SK-N-SH treated with all-trans-retinoic acid at 6 μM for 48 hours (cell line): ENCODE data around the gene RTBDN.

Experiments
- ATAC-seq: fragments of 200-7000 bp; cut with Tn5 transposase; 3 replicates; pipeline ENCODE4 v1.9.1; 2020; ENCODE audit warnings: mild to moderate bottlenecking, moderate library complexity
- ARNTL ChIP-seq: fragments of 450-650 bp; formaldehyde crosslinking; IDR thresholded peaks from 2 replicates; pipeline ENCODE4 v1.5.0; 2020; ENCODE audit warnings: low read depth, mild to moderate bottlenecking, moderate library complexity, borderline replicate concordance
- BACH2 ChIP-seq: fragments of 250-450 bp; sonication (Bioruptor Pico); IDR thresholded peaks from 2 replicates; pipeline ENCODE4 v1.9.0; 2021; ENCODE audit warnings: mild to moderate bottlenecking, borderline replicate concordance
- CSDC2 ChIP-seq: fragments of 250-450 bp; sonication (Bioruptor Pico); IDR thresholded peaks from 2 replicates; pipeline ENCODE4 v1.5.0; 2020; ENCODE audit warnings: mild to moderate bottlenecking, moderate library complexity
- ESRRG ChIP-seq: fragments of 250-450 bp; sonication (Bioruptor Pico); IDR thresholded peaks from 2 replicates; pipeline ENCODE4 v1.6.1; 2021; ENCODE audit warnings: mild to moderate bottlenecking
- GLIS3 ChIP-seq: fragments of 250-450 bp; sonication (Bioruptor Pico); IDR thresholded peaks from 2 replicates; pipeline ENCODE4 v1.5.0; 2020; ENCODE audit warnings: mild to moderate bottlenecking, moderate library complexity
- OSR1 ChIP-seq: fragments of 250-450 bp; sonication (Bioruptor Pico); IDR thresholded peaks from 2 replicates; pipeline ENCODE4 v1.8.0; 2022; ENCODE audit warnings: moderate library complexity, mild to moderate bottlenecking, inconsistent platforms
- PPARA ChIP-seq: fragments of 250-450 bp; sonication (Bioruptor Pico); IDR thresholded peaks from 2 replicates; pipeline ENCODE4 v1.5.0; 2020; ENCODE audit warnings: mild to moderate bottlenecking, borderline replicate concordance
- RARB ChIP-seq: fragments of 250-450 bp; sonication (Bioruptor Pico); IDR thresholded peaks from 2 replicates; pipeline ENCODE4 v1.8.0; 2021; ENCODE audit warnings: mild to moderate bottlenecking, moderate library complexity
- SNAI2 ChIP-seq: fragments of 250-450 bp; sonication (Bioruptor Pico); IDR thresholded peaks from 2 replicates; pipeline ENCODE4 v1.5.0; 2020; ENCODE audit warnings: mild to moderate bottlenecking, moderate library complexity
- TCF4 ChIP-seq: fragments of 250-450 bp; sonication (Bioruptor Pico); IDR thresholded peaks from 2 replicates; pipeline ENCODE4 v1.8.0; 2021; ENCODE audit warnings: mild to moderate bottlenecking, moderate library complexity, borderline replicate concordance
- TOX ChIP-seq: fragments of 250-450 bp; sonication (Bioruptor Pico); IDR thresholded peaks from 2 replicates; pipeline ENCODE4 v1.8.0; 2021; ENCODE audit warnings: mild to moderate bottlenecking, moderate library complexity, borderline replicate concordance
- ZC3H10 ChIP-seq: fragments of 250-450 bp; sonication (Bioruptor Pico); IDR thresholded peaks from 2 replicates; pipeline ENCODE4 v1.5.1; 2021; ENCODE audit warnings: mild to moderate bottlenecking, moderate library complexity
- ZFP3 ChIP-seq: fragments of 250-450 bp; sonication (Bioruptor Pico); IDR thresholded peaks from 2 replicates; pipeline ENCODE4 v1.5.0; 2020; ENCODE audit warnings: mild to moderate bottlenecking, moderate library complexity
- ZFP30 ChIP-seq: fragments of 450-650 bp; formaldehyde crosslinking; IDR thresholded peaks from 2 replicates; pipeline ENCODE4 v1.5.0; 2022; ENCODE audit warnings: mild to moderate bottlenecking, moderate library complexity
- ZNF565 ChIP-seq: fragments of 450-650 bp; formaldehyde crosslinking; conservative IDR thresholded peaks from 2 replicates; pipeline ENCODE4 v1.5.0; 2020; ENCODE audit warnings: low read depth, mild to moderate bottlenecking, moderate library complexity
- ZNF70 ChIP-seq: fragments of 450-650 bp; formaldehyde crosslinking; IDR thresholded peaks from 2 replicates; pipeline ENCODE4 v1.5.0; 2020; ENCODE audit warnings: mild to moderate bottlenecking, moderate library complexity
- ZNF8 ChIP-seq: fragments of 450-650 bp; formaldehyde crosslinking; IDR thresholded peaks from 2 replicates; pipeline ENCODE4 v1.5.0; 2020; ENCODE audit warnings: mild to moderate bottlenecking, moderate library complexity
- TF ChIP-seq, protein P1 (sequence below): fragments of 250-450 bp; sonication (Bioruptor Pico); IDR thresholded peaks from 2 replicates; pipeline ENCODE4 v1.5.0; 2020; ENCODE audit warnings: mild to moderate bottlenecking, moderate library complexity
- TF ChIP-seq, protein P2 (sequence below): fragments of 250-450 bp; sonication (Bioruptor Pico); IDR thresholded peaks from 2 replicates; pipeline ENCODE4 v1.5.1; 2020; ENCODE audit warnings: low read depth, mild to moderate bottlenecking, moderate library complexity
- TF ChIP-seq, protein P3 (sequence below): fragments of 250-450 bp; sonication (Bioruptor Pico); IDR thresholded peaks from 2 replicates; pipeline ENCODE4 v1.5.1; 2021; ENCODE audit warnings: mild to moderate bottlenecking, moderate library complexity
- TF ChIP-seq, protein P4 (sequence below): fragments of 250-450 bp; sonication (Bioruptor Pico); IDR thresholded peaks from 2 replicates; pipeline ENCODE4 v1.8.0; 2021; ENCODE audit warnings: low read depth, mild to moderate bottlenecking, moderate library complexity, borderline replicate concordance
- TF ChIP-seq, protein P5 (sequence below): fragments of 250-450 bp; sonication (Bioruptor Pico); IDR thresholded peaks from 2 replicates; pipeline ENCODE4 v1.8.0; 2020; ENCODE audit warnings: mild to moderate bottlenecking, moderate library complexity, borderline replicate concordance

The RTBDN gene

DNA sequence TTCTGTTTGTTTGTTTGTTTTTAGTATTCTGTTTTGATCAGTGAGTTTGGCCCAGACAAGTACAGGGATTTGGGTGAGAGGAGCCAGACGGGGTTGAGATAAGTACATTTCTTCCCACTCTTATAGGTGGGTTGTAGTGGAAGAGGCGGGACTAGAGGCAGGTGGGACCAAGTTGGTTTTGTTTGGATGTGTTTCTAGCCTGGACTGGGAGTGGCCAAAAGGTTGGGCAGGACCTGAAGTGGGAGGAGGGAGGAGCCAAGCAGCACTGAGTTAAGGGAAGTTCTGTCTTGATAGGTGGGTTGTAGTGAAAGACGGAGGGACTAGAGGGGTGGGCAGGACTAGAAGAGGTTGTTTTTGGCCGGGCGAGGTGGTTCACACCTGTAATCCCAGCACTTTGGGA lies 37.9 kb upstream of the RTBDN start:
- no peak for ATAC-seq
- TF ChIP-seq GLIS3 (CRISPR knock-in tag) (no peak), ZNF565 (no peak), TCF4 (no peak), ARNTL (CRISPR knock-in tag) (no peak), SNAI2 (CRISPR knock-in tag) (no peak), ZNF8 (no peak), ZC3H10 (CRISPR knock-in tag) (no peak), TOX (CRISPR knock-in tag) (no peak), OSR1 (CRISPR knock-in tag) (no peak), ESRRG (CRISPR knock-in tag) (no peak), RARB (CRISPR knock-in tag) (no peak), ZFP30 (CRISPR knock-in tag) (no peak), CSDC2 (no peak), ZNF70 (no peak)
- TF ChIP-seq, protein P1, sequence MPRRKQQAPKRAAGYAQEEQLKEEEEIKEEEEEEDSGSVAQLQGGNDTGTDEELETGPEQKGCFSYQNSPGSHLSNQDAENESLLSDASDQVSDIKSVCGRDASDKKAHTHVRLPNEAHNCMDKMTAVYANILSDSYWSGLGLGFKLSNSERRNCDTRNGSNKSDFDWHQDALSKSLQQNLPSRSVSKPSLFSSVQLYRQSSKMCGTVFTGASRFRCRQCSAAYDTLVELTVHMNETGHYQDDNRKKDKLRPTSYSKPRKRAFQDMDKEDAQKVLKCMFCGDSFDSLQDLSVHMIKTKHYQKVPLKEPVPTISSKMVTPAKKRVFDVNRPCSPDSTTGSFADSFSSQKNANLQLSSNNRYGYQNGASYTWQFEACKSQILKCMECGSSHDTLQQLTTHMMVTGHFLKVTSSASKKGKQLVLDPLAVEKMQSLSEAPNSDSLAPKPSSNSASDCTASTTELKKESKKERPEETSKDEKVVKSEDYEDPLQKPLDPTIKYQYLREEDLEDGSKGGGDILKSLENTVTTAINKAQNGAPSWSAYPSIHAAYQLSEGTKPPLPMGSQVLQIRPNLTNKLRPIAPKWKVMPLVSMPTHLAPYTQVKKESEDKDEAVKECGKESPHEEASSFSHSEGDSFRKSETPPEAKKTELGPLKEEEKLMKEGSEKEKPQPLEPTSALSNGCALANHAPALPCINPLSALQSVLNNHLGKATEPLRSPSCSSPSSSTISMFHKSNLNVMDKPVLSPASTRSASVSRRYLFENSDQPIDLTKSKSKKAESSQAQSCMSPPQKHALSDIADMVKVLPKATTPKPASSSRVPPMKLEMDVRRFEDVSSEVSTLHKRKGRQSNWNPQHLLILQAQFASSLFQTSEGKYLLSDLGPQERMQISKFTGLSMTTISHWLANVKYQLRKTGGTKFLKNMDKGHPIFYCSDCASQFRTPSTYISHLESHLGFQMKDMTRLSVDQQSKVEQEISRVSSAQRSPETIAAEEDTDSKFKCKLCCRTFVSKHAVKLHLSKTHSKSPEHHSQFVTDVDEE (CRISPR knock-in tag): no peak
- TF ChIP-seq, protein P2, sequence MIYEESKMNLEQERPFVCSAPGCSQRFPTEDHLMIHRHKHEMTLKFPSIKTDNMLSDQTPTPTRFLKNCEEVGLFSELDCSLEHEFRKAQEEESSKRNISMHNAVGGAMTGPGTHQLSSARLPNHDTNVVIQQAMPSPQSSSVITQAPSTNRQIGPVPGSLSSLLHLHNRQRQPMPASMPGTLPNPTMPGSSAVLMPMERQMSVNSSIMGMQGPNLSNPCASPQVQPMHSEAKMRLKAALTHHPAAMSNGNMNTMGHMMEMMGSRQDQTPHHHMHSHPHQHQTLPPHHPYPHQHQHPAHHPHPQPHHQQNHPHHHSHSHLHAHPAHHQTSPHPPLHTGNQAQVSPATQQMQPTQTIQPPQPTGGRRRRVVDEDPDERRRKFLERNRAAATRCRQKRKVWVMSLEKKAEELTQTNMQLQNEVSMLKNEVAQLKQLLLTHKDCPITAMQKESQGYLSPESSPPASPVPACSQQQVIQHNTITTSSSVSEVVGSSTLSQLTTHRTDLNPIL: no peak

DNA sequence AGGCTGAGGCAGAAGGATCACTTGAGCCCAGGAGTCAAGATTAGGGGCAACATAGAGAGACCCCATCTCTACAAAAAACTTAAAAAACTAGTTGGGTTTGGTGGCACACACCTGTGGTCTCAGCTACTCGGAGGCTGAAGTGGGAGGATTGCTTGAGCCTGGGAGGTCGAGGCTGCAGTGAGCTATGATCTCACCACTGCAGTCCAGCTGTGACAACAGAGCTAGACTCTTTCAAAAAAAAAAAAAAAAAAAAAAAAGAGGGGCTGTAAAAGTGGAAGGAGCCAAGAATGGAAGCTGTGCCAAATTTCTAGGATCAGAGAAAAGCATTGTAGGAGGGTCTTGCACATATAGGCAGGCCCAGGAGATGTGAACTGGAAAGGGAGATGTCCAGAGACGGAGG lies 37.3 kb upstream of the RTBDN start:
- no peak for ATAC-seq
- no peak for TF ChIP-seq PPARA (CRISPR knock-in tag)

DNA sequence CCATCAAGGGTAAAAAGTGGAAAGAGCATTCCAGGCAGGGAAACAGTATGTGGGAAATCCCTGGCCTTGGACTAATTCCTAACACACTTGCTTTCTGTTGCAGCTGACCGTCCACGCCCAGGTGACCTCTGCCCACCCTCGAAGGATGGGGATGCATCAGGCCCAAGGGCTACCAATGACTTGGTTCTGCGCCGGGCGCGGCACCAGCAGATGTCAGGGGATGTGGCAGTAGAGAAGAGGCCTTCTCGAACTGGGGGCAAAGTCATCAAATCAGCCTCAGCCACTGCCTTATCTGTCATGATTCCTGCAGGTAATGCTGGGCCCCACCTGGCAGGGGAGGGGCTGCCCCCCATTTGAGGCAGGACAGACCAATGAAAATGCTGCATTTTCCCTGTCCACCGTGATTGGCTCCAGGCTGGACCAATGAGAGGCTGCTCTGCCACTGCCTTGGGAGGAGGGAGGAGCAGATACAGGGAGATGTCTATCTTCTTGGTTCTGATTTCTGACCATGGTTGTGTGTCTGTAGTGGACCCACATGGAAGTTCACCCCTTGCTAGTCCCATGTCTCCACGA lies 34.2 kb upstream of the RTBDN start:
- ATAC-seq: peak; percentile 27; the same call in 2 of the 3 replicates
- TF ChIP-seq TCF4 (no peak), PPARA (CRISPR knock-in tag) (no peak), ZNF70 (no peak), TOX (CRISPR knock-in tag) (no peak), ZFP30 (CRISPR knock-in tag) (no peak), ESRRG (CRISPR knock-in tag) (no peak), GLIS3 (CRISPR knock-in tag) (no peak), CSDC2 (no peak), SNAI2 (CRISPR knock-in tag) (no peak), ZC3H10 (CRISPR knock-in tag) (no peak), BACH2 (CRISPR knock-in tag) (no peak), OSR1 (CRISPR knock-in tag) (no peak), ZFP3 (no peak), ARNTL (CRISPR knock-in tag) (no peak), RARB (CRISPR knock-in tag) (no peak), ZNF565 (no peak)
- TF ChIP-seq, protein P3, sequence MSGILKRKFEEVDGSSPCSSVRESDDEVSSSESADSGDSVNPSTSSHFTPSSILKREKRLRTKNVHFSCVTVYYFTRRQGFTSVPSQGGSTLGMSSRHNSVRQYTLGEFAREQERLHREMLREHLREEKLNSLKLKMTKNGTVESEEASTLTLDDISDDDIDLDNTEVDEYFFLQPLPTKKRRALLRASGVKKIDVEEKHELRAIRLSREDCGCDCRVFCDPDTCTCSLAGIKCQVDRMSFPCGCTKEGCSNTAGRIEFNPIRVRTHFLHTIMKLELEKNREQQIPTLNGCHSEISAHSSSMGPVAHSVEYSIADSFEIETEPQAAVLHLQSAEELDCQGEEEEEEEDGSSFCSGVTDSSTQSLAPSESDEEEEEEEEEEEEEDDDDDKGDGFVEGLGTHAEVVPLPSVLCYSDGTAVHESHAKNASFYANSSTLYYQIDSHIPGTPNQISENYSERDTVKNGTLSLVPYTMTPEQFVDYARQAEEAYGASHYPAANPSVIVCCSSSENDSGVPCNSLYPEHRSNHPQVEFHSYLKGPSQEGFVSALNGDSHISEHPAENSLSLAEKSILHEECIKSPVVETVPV: no peak
- TF ChIP-seq, protein P1 (CRISPR knock-in tag): no peak
- TF ChIP-seq, protein P4, sequence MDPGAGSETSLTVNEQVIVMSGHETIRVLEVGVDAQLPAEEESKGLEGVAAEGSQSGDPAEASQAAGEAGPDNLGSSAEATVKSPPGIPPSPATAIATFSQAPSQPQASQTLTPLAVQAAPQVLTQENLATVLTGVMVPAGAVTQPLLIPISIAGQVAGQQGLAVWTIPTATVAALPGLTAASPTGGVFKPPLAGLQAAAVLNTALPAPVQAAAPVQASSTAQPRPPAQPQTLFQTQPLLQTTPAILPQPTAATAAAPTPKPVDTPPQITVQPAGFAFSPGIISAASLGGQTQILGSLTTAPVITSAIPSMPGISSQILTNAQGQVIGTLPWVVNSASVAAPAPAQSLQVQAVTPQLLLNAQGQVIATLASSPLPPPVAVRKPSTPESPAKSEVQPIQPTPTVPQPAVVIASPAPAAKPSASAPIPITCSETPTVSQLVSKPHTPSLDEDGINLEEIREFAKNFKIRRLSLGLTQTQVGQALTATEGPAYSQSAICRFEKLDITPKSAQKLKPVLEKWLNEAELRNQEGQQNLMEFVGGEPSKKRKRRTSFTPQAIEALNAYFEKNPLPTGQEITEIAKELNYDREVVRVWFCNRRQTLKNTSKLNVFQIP (CRISPR knock-in tag): no peak
- TF ChIP-seq, protein P5, sequence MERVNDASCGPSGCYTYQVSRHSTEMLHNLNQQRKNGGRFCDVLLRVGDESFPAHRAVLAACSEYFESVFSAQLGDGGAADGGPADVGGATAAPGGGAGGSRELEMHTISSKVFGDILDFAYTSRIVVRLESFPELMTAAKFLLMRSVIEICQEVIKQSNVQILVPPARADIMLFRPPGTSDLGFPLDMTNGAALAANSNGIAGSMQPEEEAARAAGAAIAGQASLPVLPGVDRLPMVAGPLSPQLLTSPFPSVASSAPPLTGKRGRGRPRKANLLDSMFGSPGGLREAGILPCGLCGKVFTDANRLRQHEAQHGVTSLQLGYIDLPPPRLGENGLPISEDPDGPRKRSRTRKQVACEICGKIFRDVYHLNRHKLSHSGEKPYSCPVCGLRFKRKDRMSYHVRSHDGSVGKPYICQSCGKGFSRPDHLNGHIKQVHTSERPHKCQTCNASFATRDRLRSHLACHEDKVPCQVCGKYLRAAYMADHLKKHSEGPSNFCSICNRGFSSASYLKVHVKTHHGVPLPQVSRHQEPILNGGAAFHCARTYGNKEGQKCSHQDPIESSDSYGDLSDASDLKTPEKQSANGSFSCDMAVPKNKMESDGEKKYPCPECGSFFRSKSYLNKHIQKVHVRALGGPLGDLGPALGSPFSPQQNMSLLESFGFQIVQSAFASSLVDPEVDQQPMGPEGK (CRISPR knock-in tag): no peak
